ENCODE data around the gene ARSK. TPM values are rescaled to one million over a fixed set of nuclear protein-coding genes. Genes with fewer than 3 reads are reported as not detected.

The ARSK gene
- total RNA-seq, 4 donors from 2014 or later: 3.0 to 9.5 (median 6.1) TPM

GRCh38 chr5:95557841-95558240 lies 2.9 kb downstream of the ARSK start:
- no peak for DNase-seq (ENCODE audit: low spot score)

DNA sequence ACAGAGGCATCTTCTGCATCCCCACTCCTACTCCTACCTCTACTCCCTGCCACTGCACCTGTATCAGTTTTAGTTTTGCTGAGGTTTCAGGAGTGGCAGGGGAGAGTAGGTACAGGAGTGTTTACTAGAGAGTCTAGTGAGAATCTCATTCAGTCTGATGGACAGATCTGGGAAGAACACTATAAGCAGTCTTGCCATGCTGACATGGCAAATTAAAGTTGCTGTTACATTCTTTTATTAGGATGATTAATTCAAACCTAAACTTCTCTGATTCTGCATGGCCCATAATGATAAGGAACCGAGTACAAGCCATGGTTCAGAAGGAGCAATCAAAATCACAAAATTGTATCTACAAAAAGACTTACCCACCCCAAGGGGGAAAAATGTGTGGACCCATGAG lies 7.4 kb downstream of the ARSK start:
- DNase-seq (ENCODE audit: low spot score): no peak
- no peak for TF ChIP-seq CTCF (IDR thresholded peaks at IDR 0.05)
- ATAC-seq (ENCODE audit: low FRiP score): no peak

More at GRCh38 chr5:95557841-95558240, 2.9 kb downstream of the ARSK start:
- ATAC-seq (ENCODE audit: low FRiP score): no peak
- no peak for TF ChIP-seq CTCF (IDR thresholded peaks at IDR 0.05)

- no peak for DNase-seq (ENCODE audit: low spot score)
- no peak for TF ChIP-seq CTCF (IDR thresholded peaks at IDR 0.05)
- no peak for ATAC-seq (ENCODE audit: low FRiP score)
These were observed 8.5 kb downstream of the ARSK start for GRCh38 chr5:95563367-95563766.

- no peak for ATAC-seq (ENCODE audit: low FRiP score)
- no peak for TF ChIP-seq CTCF (IDR thresholded peaks at IDR 0.05)
- no peak for DNase-seq (ENCODE audit: low spot score)
These were observed 9.5 kb downstream of the ARSK start for GRCh38 chr5:95564450-95564849.

- DNase-seq (ENCODE audit: low spot score): no peak
- no peak for ATAC-seq (ENCODE audit: low FRiP score)
- no peak for TF ChIP-seq CTCF (IDR thresholded peaks at IDR 0.05)
These were observed 10.5 kb downstream of the ARSK start for GRCh38 chr5:95565280-95565920.

GRCh38 chr5:95572016-95572415 lies 17.1 kb downstream of the ARSK start:
- ATAC-seq (ENCODE audit: low FRiP score): no peak
- TF ChIP-seq CTCF (IDR thresholded peaks at IDR 0.05): no peak
- no peak for DNase-seq (ENCODE audit: low spot score)

GRCh38 chr5:95581576-95581975 lies 26.7 kb downstream of the ARSK start:
- no peak for ATAC-seq (ENCODE audit: low FRiP score)
- no peak for TF ChIP-seq CTCF (IDR thresholded peaks at IDR 0.05)

More at GRCh38 chr5:95581576-95581975, 26.7 kb downstream of the ARSK start:
- DNase-seq (ENCODE audit: low spot score): no peak

All from omental fat pad (tissue), 4 donors.